Adrenal gland (tissue), 5 donors: ENCODE measurements around the gene MYH9.

Experiments
- POLR2A ChIP-seq, 2 donors: fragments of 450-650 bp; IDR thresholded peaks; one replicate each; pipeline ENCODE4 v1.6.1; 2017; ENCODE audit warnings: antibody characterized with exemption in 2 of 2, mild to moderate bottlenecking in 2 of 2, moderate library complexity in 1 of 2
- TF ChIP-seq, protein P1 (sequence below), 6 experiments: fragments of 450-650 bp in 4 of 6; fragments of 200-600 bp in 2 of 6; sonication (generic) in 1 of 6; IDR thresholded peaks; 1 replicate in 5 of 6; 2 replicates in 1 of 6; pipeline versions ENCODE4 v1.5.1 to v1.8.0; 2016 to 2021; ENCODE audit warnings: antibody characterized with exemption in 6 of 6, mild to moderate bottlenecking in 2 of 6, moderate library complexity in 1 of 6
- donor health status: DM: no; HTN: no; CAD: no.

- TF ChIP-seq, protein P1, sequence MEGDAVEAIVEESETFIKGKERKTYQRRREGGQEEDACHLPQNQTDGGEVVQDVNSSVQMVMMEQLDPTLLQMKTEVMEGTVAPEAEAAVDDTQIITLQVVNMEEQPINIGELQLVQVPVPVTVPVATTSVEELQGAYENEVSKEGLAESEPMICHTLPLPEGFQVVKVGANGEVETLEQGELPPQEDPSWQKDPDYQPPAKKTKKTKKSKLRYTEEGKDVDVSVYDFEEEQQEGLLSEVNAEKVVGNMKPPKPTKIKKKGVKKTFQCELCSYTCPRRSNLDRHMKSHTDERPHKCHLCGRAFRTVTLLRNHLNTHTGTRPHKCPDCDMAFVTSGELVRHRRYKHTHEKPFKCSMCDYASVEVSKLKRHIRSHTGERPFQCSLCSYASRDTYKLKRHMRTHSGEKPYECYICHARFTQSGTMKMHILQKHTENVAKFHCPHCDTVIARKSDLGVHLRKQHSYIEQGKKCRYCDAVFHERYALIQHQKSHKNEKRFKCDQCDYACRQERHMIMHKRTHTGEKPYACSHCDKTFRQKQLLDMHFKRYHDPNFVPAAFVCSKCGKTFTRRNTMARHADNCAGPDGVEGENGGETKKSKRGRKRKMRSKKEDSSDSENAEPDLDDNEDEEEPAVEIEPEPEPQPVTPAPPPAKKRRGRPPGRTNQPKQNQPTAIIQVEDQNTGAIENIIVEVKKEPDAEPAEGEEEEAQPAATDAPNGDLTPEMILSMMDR (IDR thresholded peaks at IDR 0.05), result no peak
- no peak for TF ChIP-seq POLR2A (IDR thresholded peaks at IDR 0.05)
Measured at GRCh38 chr22:36430863-36431262, 43.1 kb upstream of the MYH9 start.
